ENCODE results near the gene PRKAG3. TPM values are rescaled to one million over a fixed set of nuclear protein-coding genes. Genes with fewer than 3 reads are reported as not detected.
"Not testable (repeated sequence)": the region's sequence is repeated elsewhere in the genome, so short reads cannot be mapped to it uniquely, and the experiment has no call there.

PRKAG3 gene
- total RNA-seq, 1 donor from 2014 or later: not detected

DNA sequence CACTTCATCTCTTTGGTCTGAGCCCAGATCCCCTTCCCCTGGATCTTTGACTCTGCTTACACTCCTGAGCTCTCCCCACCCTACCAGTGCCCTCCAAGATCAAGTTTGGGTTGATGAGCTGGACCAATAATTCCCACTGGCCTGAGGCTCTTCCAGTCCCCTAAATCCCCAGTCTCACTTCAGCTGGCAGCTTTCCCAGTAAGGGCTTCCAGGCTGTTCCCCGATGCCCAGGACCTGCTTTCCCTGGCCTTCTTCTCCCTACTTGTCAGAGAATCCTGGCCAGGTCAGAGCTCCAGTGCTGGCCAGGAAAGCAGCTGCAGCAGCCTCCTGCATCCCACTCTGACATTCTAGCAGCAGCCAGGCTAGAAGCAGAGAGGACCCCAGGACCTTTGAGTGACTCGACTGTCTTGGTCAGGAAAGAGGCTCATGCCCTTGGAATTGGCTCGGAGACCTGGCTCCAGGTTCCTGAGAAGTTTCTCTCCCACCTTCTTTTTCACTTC is 31.5 kb upstream of the PRKAG3 start:
- no peak for DNase-seq (ENCODE audit: low spot score)

DNA sequence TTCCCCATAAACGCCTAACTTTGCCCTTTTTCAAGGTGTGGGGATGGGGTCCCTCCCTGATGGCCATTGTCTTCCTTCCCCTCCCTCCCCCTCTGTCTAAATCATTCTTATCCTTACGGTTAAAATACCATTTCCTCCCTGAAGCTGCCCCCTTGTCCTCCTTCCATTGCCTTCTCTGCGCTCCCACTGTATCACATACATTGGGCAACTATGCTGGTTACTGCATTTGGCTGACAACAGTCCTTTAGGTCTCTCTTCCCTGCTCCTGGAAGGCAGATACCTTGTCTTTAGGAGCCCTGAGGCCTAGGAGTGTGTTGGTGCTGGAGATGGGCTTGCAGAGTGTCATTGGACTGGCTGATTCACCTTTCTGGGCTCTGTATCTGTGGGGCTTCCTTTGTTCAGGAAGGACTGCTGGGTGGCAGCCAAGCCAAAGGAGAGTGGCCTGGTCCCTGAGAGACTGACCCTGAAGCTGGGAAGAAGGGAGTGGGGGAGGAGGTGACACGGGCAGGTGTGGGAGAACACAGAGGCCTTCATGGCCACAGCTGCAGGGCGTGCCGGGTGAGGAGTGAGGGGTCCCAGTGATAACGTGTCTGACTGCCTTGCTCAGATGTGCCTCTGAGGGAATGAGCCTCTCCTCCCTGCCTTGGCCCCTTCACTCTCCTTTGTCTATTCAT is 30.2 kb upstream of the PRKAG3 start:
- no peak for DNase-seq (ENCODE audit: low spot score)

DNA sequence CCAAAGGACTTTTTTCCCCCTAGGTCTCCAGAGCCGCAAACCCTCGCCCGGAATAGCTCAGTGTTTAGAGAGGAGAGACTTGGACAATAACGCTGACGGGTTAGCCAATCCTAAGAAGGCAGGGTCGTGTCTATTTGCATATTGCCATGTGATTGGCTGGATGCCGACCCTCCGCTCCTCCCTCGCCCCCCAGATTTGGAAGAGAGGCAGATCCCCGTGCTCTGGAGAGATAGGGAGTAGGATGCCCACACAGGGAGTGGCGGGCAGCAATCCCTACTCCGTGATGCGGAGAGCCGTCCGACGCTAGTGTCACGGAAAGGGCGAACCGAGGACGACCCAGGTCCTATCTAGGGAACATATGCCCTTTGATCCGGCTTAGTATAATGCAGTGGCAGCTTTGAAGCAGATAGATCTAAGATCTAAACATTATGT is 29.4 kb upstream of the PRKAG3 start:
- no peak for DNase-seq (ENCODE audit: low spot score)

DNA sequence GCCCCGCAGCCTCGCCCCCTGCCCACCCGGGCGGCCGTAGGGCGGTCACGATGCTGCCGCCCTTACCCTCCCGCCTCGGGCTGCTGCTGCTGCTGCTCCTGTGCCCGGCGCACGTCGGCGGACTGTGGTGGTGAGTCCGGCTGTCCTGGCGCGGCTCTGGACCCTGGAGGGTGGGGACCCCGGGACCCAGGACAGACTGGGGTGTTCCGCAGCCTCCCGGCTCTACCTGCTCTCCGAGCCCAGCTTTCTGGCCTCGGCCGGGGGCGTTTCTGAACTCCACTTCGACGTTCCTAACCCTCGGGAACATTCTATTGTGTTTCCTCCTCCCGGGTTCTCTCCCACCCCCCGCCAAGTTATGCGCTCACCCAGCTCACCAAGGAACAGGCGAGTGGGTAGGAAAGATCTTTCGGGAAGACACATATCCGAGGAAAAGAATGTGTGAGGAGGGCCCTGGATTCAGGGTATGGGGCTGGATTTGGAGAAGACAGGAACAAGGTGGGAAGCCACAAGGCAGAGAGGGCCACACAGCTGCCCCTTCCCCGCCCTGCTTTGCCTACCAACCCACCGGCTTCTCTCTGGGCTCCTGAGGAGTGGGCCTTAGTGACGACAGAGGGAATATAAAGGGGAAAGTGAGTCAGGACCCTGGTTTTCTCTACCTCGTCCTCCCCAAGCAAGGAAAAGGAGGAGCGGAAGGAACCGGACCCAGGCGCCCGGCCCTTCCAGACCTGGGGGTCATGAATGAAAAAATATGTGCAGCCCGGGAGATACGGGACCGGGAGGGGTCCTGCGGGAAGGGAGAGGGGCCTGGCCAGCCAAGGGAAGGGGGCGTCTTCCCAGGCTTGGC is 28.6 kb upstream of the PRKAG3 start:
- no peak for DNase-seq (ENCODE audit: low spot score)

DNA sequence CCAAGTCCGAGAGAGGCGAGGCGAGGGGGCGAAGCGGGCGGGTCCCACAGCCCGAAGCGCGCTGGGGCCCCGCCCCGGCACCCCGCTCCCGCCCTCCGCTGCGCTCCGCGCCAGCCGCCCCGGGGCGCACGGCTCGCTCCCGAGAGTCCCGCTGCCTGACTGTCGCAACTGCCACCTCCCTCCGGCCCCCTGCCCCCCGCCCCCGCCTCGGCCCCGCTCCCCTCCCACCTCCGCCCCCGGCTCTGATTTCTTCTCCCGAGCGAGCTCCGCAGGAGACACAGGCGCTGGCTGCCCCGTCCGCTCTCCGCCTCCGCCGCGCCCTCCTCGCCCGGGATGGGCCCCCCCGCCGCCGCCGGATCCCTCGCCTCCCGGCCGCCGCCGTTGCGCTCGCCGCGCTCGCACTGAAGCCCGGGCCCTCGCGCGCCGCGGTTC is 28.0 kb upstream of the PRKAG3 start, which contains the start of gene WNT6:
Gene WNT6 (plus strand): TSS at position 250 of the 432 bp plus-strand sequence. CDS start 233 bp downstream, outside the sequence.
- DNase-seq (ENCODE audit: low spot score): no peak

DNA sequence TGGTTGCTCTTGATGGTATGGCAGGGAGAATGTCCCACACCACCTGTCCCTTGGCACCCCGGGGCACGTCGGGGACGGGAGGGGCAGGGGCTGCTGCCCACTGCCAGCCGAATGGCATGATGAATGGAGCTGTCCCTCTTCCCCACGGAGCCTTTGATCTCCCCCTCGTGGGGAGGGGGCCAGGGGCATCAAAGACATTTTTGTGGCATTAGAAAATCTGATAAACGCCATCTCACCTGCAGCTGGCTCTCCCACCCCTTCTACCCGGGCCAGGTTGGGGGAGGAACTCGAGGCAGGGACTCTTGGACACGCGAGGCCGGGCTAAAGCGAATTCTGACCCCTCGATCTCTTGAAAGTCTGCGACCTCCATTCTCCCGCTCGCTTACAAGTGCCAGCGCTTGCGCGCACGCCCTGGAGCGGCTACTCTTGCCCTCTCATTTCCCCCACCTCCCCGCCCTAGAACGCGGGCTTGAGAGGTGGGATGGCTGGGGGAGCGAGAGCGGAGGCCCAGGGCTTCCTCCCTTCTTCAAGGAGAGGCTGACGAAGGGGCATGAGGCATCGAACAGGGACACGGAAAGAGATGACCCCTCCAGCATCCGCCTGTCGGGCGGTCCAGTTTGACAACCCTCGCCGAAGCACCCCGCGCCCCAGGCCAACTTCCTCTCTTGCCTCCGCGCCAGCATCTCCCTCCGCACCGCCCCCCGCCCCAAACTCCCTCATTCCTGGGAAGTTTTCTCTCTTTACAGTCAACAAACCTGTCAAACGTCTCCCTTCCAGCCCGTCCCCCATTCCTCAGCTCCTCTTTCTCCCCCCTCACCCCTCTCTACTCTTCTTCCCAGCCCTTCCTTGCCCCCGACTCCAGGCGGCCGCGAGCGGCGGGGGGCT is 27.3 kb upstream of the PRKAG3 start:
- DNase-seq (ENCODE audit: low spot score): no peak

DNA sequence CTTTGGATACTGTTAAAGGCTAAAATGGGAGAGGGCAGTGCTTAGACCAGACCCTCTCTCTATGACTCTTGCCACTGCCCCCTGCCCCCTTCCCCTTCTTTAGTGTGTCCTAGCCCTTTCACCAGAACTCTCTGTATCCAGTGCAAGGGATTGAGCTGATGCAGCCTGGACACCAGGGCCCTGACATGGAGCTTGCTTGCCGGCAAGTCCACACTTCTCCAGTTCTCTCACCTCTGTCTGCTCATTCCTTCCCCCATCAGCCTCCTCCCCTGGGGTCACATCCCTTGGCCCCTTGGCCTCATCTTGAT is 26.5 kb upstream of the PRKAG3 start:
- no peak for DNase-seq (ENCODE audit: low spot score)

DNA sequence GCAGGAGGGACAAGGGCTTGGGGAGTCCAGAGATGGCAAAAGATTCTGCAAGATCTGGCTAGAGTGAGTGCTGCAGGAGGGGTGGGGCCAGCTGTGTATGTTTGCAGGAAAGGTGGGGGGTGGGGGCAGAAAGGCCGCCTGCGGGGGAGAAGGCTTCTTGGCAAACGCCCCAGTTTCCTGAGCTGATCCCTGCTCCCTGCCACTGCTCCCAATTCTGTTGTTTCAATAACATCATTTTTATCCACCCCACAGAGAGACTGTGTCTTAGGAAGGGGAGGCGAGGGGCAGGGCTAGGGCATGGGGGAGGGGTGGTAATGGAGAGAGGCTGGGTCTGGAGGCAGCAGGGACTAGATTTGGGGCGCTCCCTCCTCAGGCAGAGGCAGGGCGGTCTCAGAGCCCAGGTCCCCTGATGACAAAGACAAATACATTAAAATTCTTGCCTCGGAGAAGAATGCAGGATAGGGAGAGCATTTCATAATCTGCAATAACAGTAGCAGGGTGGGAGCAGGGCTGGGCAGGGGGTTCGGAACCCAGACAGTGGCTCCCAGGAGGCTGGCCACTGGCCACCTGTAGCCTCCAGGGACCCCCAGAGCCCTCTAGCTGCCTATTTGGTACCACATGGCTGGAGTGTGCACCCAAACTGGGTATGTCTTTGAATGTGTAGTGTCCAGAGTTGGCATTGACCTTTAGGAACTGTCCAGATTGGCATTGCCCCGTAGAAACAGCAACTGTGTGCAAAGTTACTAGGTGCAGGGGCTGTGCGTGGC is 26.0 kb upstream of the PRKAG3 start:
- no peak for DNase-seq (ENCODE audit: low spot score)

DNA sequence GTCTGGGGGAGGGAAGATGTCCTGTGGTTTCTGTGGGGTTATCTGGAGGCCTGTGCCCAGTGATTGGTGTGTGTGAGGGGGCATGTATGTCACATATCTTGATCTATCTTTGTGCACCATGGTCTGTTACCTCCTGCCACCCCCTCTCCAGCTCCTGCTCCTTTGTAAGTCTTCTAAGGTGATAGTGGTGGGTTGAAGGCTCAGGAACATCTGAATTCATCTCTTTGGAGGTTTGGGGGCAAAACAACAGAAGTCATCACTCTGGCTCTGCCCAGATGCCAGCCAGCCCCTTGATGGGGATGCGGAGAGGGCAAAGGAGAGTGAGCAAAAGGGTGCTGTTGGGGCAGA is 25.3 kb upstream of the PRKAG3 start:
- DNase-seq (ENCODE audit: low spot score): no peak

DNA sequence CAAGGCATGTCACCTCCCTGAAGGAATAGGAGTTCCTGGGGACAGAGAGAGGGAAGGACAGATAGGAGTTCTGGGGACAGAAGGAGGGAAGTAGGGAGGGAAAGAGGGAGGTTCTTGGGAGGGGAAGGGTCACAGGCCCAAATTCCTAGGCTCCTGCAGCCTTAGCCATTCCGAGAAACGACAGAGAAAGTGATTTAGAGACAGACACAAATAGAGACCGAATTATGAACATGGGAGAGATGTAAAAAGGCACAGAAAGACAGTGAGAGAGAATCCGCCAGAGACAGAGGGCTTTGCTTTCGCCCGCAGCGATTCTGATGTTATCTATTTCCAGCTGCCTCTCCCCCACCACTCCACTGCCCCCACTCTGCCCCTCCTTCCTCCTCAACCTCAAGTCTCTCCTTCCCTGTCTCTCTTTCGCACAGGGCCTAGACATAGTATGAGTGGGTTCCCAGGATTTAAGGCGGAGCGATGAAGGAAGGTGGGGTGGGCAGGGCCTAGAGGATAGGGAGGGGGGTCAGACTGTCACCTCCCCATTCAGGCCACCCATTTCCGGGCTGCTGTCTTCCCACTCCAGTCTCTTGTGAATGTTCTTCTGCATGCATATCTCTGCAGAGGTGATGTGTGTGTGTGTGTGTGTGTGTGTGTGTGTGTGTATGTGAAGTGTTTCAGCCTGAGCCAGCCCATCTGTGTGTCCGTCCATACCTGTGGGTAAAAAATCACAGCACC is 24.7 kb upstream of the PRKAG3 start:
- DNase-seq (ENCODE audit: low spot score): no peak

DNA sequence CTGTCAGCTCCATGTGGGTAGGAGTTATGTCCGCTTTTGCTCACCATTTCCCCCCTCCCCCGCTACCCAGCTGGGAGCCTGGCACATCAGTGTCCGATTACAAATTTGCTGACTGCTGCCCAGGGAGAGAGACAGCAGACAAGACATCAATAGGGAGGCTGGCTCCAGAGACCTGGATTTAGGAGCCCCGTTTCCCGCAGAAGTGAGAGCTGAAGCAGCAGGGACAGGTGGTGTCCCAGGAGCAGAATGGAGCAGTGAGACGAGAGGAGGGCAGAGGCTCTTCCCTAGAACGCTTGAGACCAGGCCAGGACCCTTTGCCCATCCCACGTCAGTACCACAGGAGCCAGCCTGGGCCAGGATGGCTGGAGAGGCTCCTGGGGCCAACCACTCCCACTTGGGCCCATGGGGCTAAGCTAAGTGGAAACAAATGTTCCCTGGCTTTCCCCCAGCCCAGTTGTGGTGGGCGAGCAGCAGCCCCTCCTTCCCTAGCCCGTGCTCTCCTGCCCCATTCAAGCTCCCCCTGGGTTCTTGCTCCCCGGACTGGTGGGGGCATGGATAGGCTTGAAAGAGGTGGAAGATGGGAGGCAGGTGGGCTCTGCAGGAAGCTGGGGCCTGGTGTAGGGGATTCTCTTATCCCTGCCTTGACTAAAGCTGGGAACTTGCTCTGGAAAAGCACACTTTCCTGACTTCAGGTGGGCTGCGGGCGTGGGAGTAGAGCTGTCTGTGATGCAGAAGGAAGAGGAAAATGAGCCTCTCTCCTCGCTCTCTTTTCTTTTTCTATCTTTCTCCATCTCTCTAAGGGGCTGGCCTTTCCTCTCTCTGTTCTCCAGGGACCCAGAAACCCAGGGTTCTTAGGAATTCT is 23.9 kb upstream of the PRKAG3 start:
- DNase-seq (ENCODE audit: low spot score): no peak

DNA sequence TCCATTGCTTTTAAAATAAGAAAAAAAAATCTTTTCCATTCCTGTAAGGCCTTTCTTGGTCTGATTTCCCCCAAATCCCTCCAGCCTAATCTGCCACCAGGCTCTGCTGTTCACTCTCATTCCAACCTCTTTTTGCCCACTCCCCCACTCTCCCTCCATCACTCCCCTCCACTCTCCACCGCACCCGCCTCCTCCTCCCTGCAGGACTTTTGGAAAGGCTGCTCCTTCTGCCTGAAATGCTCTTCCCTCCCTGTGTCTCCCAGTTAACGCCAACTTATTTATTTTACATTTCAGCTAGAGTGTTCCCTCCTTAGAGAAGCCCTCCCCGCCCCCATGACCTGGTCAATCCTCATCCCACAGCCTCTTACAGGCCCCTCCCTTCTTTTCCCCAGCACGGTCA is 23.3 kb upstream of the PRKAG3 start:
- DNase-seq (ENCODE audit: low spot score): no peak

DNA sequence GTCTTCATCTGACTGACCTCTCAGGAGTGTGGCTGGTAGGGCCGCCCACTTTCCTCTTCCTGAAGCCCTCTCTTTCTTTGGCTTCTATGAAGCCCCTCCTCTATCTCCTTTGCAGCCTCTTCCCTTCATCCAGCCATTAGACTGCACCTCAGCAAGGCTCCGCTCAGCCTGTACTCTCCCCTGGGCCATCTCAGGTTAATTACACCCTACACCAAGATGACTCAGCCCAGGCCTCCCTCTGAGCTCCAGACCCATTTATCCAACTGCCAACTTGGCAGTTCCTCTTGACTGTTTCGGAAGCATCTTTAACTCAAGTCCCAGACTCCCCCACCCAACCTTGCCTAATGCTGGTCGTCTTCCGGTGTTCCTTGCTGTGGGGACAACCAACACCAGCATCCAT is 22.2 kb upstream of the PRKAG3 start:
- DNase-seq (ENCODE audit: low spot score): no peak

DNA sequence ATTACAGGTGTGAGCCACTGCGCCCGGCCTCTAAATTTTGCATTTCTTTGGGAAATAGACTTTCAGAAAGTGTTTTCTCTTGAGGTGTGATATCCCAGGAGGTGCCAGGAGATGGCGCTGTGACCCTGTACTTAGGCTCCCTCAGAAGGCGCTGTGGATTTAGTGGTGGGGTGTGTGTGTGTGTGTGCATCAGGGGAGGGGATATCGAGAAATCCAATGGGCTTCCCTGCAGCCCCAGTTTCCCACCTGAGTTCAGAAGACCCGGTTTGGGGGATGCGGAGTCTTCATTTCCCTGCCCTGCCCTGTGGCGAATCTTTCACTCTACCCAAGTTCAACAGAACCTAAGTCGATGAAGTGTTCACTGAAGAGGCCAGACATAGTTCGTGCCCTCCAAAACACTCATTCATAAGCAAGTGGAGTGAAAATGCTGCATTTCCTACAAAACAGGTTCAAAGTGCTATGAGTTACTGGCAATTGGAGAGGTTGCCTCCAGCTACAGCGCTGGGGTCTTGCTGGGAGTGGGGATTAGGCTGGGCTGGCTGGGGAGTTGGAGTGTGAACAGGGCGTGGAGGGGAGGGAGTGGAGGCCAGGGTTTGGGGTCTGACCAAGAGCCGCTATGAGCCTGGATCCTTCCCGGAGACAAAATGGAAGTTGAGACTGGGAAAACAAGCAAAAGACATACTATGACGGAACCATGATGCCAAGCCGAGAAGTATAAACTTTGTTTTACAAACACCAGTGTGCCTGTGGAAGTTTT is 21.5 kb upstream of the PRKAG3 start:
- DNase-seq (ENCODE audit: low spot score): no peak

DNA sequence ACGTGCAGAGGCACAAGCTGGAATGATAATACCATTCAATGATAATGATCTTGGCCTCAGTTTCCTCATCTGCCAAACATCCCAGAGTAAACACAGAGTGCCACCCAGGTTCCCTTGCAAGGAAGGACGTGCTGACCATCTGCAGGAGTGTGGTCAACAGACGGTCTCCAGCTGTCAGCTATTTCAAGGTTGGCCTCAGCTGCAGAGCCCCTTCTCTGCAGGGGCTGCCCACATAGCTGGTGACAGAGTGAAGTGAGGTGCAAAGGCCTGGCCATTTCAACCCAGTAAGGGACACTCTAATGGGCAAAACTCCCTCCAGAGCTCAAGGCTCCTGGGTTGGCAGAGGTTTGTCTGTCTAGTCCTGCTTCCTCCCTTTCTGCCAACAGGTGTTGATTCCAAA is 19.7 kb upstream of the PRKAG3 start:
- DNase-seq (ENCODE audit: low spot score): no peak

DNA sequence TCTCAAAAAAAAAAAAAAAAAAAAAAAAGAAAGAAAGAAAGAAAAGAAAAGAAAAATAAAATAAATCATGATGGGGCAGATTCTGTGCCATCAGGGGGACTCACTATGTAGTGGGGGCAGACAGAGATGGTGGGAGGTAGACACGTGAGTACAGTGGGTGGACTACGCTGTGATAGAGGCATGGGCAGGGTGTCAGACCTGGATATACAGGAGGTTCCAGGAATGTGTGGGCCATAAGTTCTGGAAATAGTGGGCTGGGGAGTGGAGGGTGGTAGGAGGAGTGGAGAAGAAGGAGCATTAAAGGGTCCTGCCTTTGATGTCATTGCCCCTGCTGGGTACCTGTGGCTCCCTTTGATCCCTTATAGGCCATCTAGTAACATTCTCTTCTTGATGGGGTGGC is 19.2 kb upstream of the PRKAG3 start:
- no peak for DNase-seq (ENCODE audit: low spot score)

DNA sequence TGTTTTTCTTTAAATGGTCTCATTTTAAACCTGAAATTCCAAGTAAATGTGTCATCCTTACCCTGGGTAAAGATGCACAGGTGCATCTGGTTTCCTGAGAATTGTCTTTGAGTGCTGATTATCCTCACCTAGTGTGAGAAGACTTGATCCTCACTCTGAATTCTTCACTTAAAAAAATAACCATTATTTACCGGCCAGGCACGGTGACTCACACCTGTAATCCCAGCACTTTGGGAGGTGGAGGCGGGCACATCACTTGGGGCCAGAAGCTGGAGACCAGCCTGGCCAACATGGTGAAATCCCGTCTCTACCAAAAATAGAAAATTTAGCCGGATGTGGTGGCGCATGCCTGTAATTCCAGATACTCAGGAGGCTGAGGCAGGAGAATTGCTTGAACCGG is 18.1 kb upstream of the PRKAG3 start:
- no peak for DNase-seq (ENCODE audit: low spot score)

DNA sequence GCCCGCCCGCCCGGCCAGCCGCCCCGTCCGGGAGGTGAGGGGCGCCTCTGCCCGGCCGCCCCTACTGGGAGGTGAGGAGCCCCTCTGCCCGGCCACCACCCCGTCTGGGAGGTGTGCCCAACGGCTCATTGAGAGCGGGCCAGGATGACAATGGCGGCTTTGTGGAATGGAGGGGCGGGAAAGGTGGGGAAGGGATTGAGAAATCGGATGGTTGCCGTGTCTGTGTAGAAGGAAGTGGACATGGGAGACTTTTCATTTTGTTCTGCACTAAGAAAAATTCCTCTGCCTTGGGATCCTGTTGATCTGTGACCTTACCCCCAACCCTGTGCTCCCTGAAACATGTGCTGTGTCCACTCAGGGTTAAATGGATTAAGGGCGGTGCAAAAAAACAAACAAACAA is 15.4 kb upstream of the PRKAG3 start:
- DNase-seq (ENCODE audit: low spot score): not testable (repeated sequence)

DNA sequence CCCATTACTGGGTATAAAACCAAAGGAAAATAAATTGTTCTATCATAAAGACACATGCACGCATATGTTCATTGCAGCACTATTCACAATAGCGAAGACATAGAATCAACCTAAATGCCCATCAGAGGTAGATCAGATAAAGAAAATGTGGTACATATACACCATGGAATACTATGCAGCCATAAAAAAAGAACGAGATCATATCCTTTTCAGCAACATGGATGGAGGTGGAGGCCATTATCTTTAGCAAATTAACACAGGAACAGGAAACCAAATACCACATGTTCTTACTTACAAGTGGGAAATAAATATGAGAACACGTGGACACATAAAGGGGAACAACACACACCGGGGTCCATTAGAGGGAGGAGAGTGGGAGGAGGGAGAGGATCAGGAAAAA is 12.7 kb upstream of the PRKAG3 start:
- DNase-seq (ENCODE audit: low spot score): not testable (repeated sequence)

Data from mesenteric fat pad (tissue), 1 donor.